ENCODE data around the gene CTPS1.

- TF ChIP-seq, protein P1, sequence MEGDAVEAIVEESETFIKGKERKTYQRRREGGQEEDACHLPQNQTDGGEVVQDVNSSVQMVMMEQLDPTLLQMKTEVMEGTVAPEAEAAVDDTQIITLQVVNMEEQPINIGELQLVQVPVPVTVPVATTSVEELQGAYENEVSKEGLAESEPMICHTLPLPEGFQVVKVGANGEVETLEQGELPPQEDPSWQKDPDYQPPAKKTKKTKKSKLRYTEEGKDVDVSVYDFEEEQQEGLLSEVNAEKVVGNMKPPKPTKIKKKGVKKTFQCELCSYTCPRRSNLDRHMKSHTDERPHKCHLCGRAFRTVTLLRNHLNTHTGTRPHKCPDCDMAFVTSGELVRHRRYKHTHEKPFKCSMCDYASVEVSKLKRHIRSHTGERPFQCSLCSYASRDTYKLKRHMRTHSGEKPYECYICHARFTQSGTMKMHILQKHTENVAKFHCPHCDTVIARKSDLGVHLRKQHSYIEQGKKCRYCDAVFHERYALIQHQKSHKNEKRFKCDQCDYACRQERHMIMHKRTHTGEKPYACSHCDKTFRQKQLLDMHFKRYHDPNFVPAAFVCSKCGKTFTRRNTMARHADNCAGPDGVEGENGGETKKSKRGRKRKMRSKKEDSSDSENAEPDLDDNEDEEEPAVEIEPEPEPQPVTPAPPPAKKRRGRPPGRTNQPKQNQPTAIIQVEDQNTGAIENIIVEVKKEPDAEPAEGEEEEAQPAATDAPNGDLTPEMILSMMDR (IDR thresholded peaks at IDR 0.05), result no peak
- TF ChIP-seq EP300 (IDR thresholded peaks at IDR 0.05), result no peak
- TF ChIP-seq POLR2A (IDR thresholded peaks at IDR 0.05), result no peak
- TF ChIP-seq POLR2AphosphoS5 (IDR thresholded peaks at IDR 0.05), result no peak
Measured at GRCh38 chr1:41056907-41057306, 77.4 kb downstream of the CTPS1 start.
